ENCODE measurements around the gene PRDM16. TPM values are rescaled to one million over a fixed set of nuclear protein-coding genes. Genes with fewer than 3 reads are reported as not detected.

The PRDM16 gene
- total RNA-seq, 1 experiment from 2014 or later, result 6.1 TPM

GRCh38 chr1:3077561-3077960, 8.6 kb downstream of the PRDM16 start:
- intact Hi-C loops (cut with micrococcal nuclease), result loop anchor here (10.0 kb wide), 1 partner anchor 247 kb away; no protein-coding TSS in a partner anchor
- Histone ChIP-seq H3K27me3 (ENCODE audit: insufficient read depth, low read length) (no peaks in the 10 kb centered on the region), H3K4me2 (ENCODE audit: low read length) (no peak overlapping the region), H3K36me3 (ENCODE audit: control insufficient read depth in 1 of 2, insufficient read depth in 2 of 2, low read length in 2 of 2) (no peaks in the 10 kb centered on the region), H3K9me2 (ENCODE audit: insufficient read depth) (no peaks in the 10 kb centered on the region), H3K4me1 (ENCODE audit: control insufficient read depth in 1 of 2, insufficient read depth in 2 of 2, low read length in 2 of 2) (no peaks in the 10 kb centered on the region), H3K9me3 (ENCODE audit: control insufficient read depth in 1 of 2, insufficient read depth in 1 of 2, low read depth in 1 of 2, low read length in 2 of 2) (no peaks in the 10 kb centered on the region), H3K79me2 (ENCODE audit: insufficient read depth, low read length) (no peaks in the 10 kb centered on the region), H4K20me1 (ENCODE audit: insufficient read depth) (no peaks in the 10 kb centered on the region), H3K27ac (ENCODE audit: low read depth, low read length) (no peak overlapping the region), H3K9ac (ENCODE audit: low read length) (no peak overlapping the region), H2AFZ (ENCODE audit: low read depth, low read length, poor library complexity, severe bottlenecking) (no peak overlapping the region), H3K4me3 (replicated peaks in 1 of 2; ENCODE audit: low read depth in 1 of 2, low read length in 2 of 2) (no peak overlapping the region)
- POLR2A ChIA-PET, result no interaction called here
- CTCF ChIA-PET, result no interaction called here
- TF ChIP-seq CEBPB (IDR thresholded peaks at IDR 0.05; ENCODE audit: low read depth) (no peak), POLR2AphosphoS5 (IDR thresholded peaks at IDR 0.05; ENCODE audit: low read depth, low read length) (no peak), ZNF274 (IDR thresholded peaks at IDR 0.05; ENCODE audit: low read depth, low read length) (no peak), CBX3 (IDR thresholded peaks at IDR 0.05; ENCODE audit: low read depth) (no peak), POLR2A (IDR thresholded peaks at IDR 0.05; ENCODE audit: borderline replicate concordance, extremely low read depth, insufficient read depth, insufficient read length) (no peak), CTCF (IDR thresholded peaks at IDR 0.05 in 2 of 3, conservative IDR thresholded peaks at IDR 0.05 in 1 of 3; ENCODE audit: borderline replicate concordance in 1 of 3, insufficient read depth in 1 of 3, low read depth in 2 of 3, low read length in 2 of 3) (no peak), MAX (IDR thresholded peaks at IDR 0.05) (no peak), SRF (IDR thresholded peaks at IDR 0.05; ENCODE audit: low read depth) (no peak)
- RAD21 ChIA-PET (ENCODE audit: low non-redundant PET in 1 of 2, low total read pairs in 2 of 2, uncharacterized antibody in 2 of 2, unreplicated experiment in 2 of 2), result no interaction called here
- no TSS peak for BruUV-seq (replicated peaks)
- no peak for ATAC-seq
- no peak for DNase-seq (ENCODE audit: low read depth, low spot score)

- no peak for ATAC-seq
- H3K9ac ChIP-seq (ENCODE audit: low read length), result no peak overlapping the region
- ChIA-PET POLR2A (no interaction called here), RAD21 (ENCODE audit: low non-redundant PET in 1 of 2, low total read pairs in 2 of 2, uncharacterized antibody in 2 of 2, unreplicated experiment in 2 of 2) (no interaction called here), CTCF (no interaction called here)
- no peak overlapping the region for H2AFZ ChIP-seq (ENCODE audit: low read depth, low read length, poor library complexity, severe bottlenecking)
- intact Hi-C loops (cut with micrococcal nuclease), result loop anchor here (10.0 kb wide), 1 partner anchor 246 kb away; no protein-coding TSS in a partner anchor
- DNase-seq (ENCODE audit: low read depth, low spot score), result no peak
- H3K27ac ChIP-seq (ENCODE audit: low read depth, low read length), result no peak overlapping the region
- no peaks in the 10 kb centered on the region for H3K9me3 ChIP-seq (ENCODE audit: control insufficient read depth in 1 of 2, insufficient read depth in 1 of 2, low read depth in 1 of 2, low read length in 2 of 2)
- H3K79me2 ChIP-seq (ENCODE audit: insufficient read depth, low read length), result no peaks in the 10 kb centered on the region
- no TSS peak for BruUV-seq (replicated peaks)
- H3K36me3 ChIP-seq (ENCODE audit: control insufficient read depth in 1 of 2, insufficient read depth in 2 of 2, low read length in 2 of 2), result no peaks in the 10 kb centered on the region
- H3K4me3 ChIP-seq (replicated peaks in 1 of 2; ENCODE audit: low read depth in 1 of 2, low read length in 2 of 2), result no peak overlapping the region
- no peak overlapping the region for H3K4me2 ChIP-seq (ENCODE audit: low read length)
- H3K9me2 ChIP-seq (ENCODE audit: insufficient read depth), result no peaks in the 10 kb centered on the region
- no peaks in the 10 kb centered on the region for H3K27me3 ChIP-seq (ENCODE audit: insufficient read depth, low read length)
- H4K20me1 ChIP-seq (ENCODE audit: insufficient read depth), result no peaks in the 10 kb centered on the region
- H3K4me1 ChIP-seq (ENCODE audit: control insufficient read depth in 1 of 2, insufficient read depth in 2 of 2, low read length in 2 of 2), result no peaks in the 10 kb centered on the region
- TF ChIP-seq ZBTB33 (IDR thresholded peaks at IDR 0.05; ENCODE audit: extremely low read depth, insufficient replicate concordance, low read length) (no peak), EZH2 (IDR thresholded peaks at IDR 0.05) (no peak), MAX (IDR thresholded peaks at IDR 0.05) (no peak), EGR1 (IDR thresholded peaks at IDR 0.05; ENCODE audit: low read depth) (no peak), POLR2AphosphoS5 (IDR thresholded peaks at IDR 0.05; ENCODE audit: low read depth, low read length) (no peak), SIN3A (IDR thresholded peaks at IDR 0.05; ENCODE audit: low read depth) (no peak), TCF7L2 (IDR thresholded peaks at IDR 0.05; ENCODE audit: borderline replicate concordance, extremely low read depth, insufficient read depth, insufficient read length) (no peak)
Observed at GRCh38 chr1:3078430-3078861, 9.4 kb downstream of the PRDM16 start.
